Breast epithelium (tissue), 4 donors: ENCODE data around the gene ESX1. TPM values are rescaled to one million over a fixed set of nuclear protein-coding genes. Genes with fewer than 3 reads are reported as not detected.
A peak's percentile ranks its signal among the peaks of the same experiment; 100 is the strongest.
"Not testable (repeated sequence)": the region's sequence is repeated elsewhere in the genome, so short reads cannot be mapped to it uniquely, and the experiment has no call there.

Experiments used
- DNase-seq, 2 donors: peaks; one replicate each; pipeline ENCODE4 v3.0.0-alpha.2; 2019; ENCODE audit warnings: low spot score in 2 of 2
- H3K27ac ChIP-seq, 2 donors: fragments of 200-600 bp; sonication (generic) in 1 of 2; one replicate each; pipeline ENCODE4 v1.5.1; 2016 to 2019; ENCODE audit warnings: mild to moderate bottlenecking in 1 of 2
- H3K27me3 ChIP-seq, 2 donors: fragments of 200-600 bp; sonication (generic) in 1 of 2; one replicate each; pipeline versions ENCODE4 v1.5.1 to v1.6.0; 2017 to 2019; ENCODE audit warnings: control low read depth in 1 of 2, mild to moderate bottlenecking in 1 of 2
- H3K36me3 ChIP-seq: fragments of 200-600 bp; one replicate; pipeline ENCODE4 v1.5.1; 2019
- H3K4me1 ChIP-seq, 2 donors: fragments of 200-600 bp; sonication (generic); one replicate each; pipeline ENCODE4 v1.5.1; 2016 to 2019; ENCODE audit warnings: control low read depth in 1 of 2
- H3K4me3 ChIP-seq, 3 donors: fragments of 200-600 bp; sonication (generic); 1 replicate in 2 of 3; 2 replicates in 1 of 3; pipeline ENCODE4 v1.5.1; 2016 to 2019; ENCODE audit warnings: mild to moderate bottlenecking in 3 of 3, moderate library complexity in 2 of 3
- H3K9me3 ChIP-seq, 2 donors: fragments of 200-600 bp; sonication (generic) in 1 of 2; one replicate each; pipeline ENCODE4 v1.5.1; 2016 to 2019; ENCODE audit warnings: control low read depth in 1 of 2
- CTCF ChIP-seq, 3 donors: fragments of 450-650 bp; IDR thresholded peaks; one replicate each; pipeline ENCODE4 v1.5.1; 2016 to 2017; ENCODE audit warnings: antibody characterized with exemption in 3 of 3, mild to moderate bottlenecking in 3 of 3, moderate library complexity in 3 of 3
- POLR2A ChIP-seq: fragments of 450-650 bp; IDR thresholded peaks from one replicate; pipeline ENCODE4 v1.6.1; 2016; ENCODE audit warnings: antibody characterized with exemption, mild to moderate bottlenecking, moderate library complexity
- POLR2AphosphoS5 ChIP-seq, 3 donors: sonication (generic); formaldehyde crosslinking; IDR thresholded peaks; one replicate each; pipeline ENCODE4 v1.6.1; 2017; ENCODE audit warnings: antibody characterized with exemption in 3 of 3
- intact Hi-C: fragments of 100-400 bp; cut with DNase I; formaldehyde crosslinking; loops from one replicate; pipeline ENCODE4 v1.15.1; 2023; ENCODE audit warnings: low total_unique reads
- total RNA-seq, 3 donors: library from RNA; depleted of rRNA; stranded (reverse); fragments of >200 nt; gene quantifications; one replicate each; pipeline ENCODE4 v1.1.0, GENCODE V29; 2016

Gene ESX1
- total RNA-seq, 3 donors from 2014 or later = not detected

DNA sequence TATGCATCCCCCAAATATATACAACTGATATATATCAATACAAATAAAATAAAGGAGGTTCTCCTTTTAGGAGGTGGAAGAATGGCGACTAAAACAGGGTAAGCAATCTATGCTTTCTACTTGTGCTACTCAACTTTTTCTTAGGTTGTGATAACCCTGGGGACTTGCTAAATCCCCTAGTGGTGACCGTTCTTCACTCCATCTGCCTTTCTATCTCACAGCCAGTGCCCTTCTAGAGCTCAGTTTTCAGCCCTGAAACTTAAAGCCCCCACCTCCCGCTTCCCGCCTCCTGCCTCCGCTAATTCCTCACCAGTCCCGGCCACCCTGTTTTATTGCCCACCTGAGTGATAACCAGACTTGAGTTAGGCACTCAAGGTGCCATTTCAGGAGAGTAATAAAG is 15.5 kb upstream of the ESX1 start:
- no peak for DNase-seq
- H3K36me3 ChIP-seq = no peaks in the 10 kb centered on the region
- H3K4me1 ChIP-seq = no peaks in the 10 kb centered on the region
- intact Hi-C loops = loop anchor here (2.0 kb wide), 1 partner anchor 57 kb away; no protein-coding TSS in a partner anchor
- H3K27ac ChIP-seq = no peak overlapping the region
- TF ChIP-seq POLR2AphosphoS5 (IDR thresholded peaks at IDR 0.05) = no peak
- no peak for TF ChIP-seq POLR2A
- no peak for TF ChIP-seq CTCF (IDR thresholded peaks at IDR 0.05)
- H3K9me3 ChIP-seq = no peaks in the 10 kb centered on the region
- H3K27me3 ChIP-seq = peaks cover 0 to 42% of the 10 kb centered on the region in 2 donors
- no peak overlapping the region for H3K4me3 ChIP-seq

GRCh38 chrX:104255465-104255864 is 732 bp upstream of the ESX1 start:
- no peaks in the 10 kb centered on the region for H3K4me1 ChIP-seq
- no peaks in the 10 kb centered on the region for H3K36me3 ChIP-seq
- TF ChIP-seq CTCF (IDR thresholded peaks at IDR 0.05) (no peak), POLR2A (no peak)
- no peak for DNase-seq
- peaks cover 0 to 5% of the 10 kb centered on the region in 2 donors for H3K9me3 ChIP-seq
- peaks cover 3 to 91% of the 10 kb centered on the region in 2 donors for H3K27me3 ChIP-seq
- peak overlapping the region in 1 of 3 donors; percentile 55 for H3K4me3 ChIP-seq
- intact Hi-C loops = no loop called here
- H3K27ac ChIP-seq = no peak overlapping the region

GRCh38 chrX:104253567-104254441 is 929 bp downstream of the ESX1 start:
- H3K36me3 ChIP-seq = no peaks in the 10 kb centered on the region
- no peak overlapping the region for H3K27ac ChIP-seq
- H3K27me3 ChIP-seq = peaks cover 3 to 85% of the 10 kb centered on the region in 2 donors
- no peak for DNase-seq
- no peaks in the 10 kb centered on the region for H3K4me1 ChIP-seq
- peak overlapping the region in 2 of 3 donors; percentile 29 to 55 for H3K4me3 ChIP-seq
- intact Hi-C loops = loop anchor here (5.0 kb wide), 1 partner anchor 1563 kb away; no protein-coding TSS in a partner anchor
- H3K9me3 ChIP-seq = peaks cover 0 to 5% of the 10 kb centered on the region in 2 donors
- TF ChIP-seq POLR2AphosphoS5 (IDR thresholded peaks at IDR 0.05) = no peak
- no peak for TF ChIP-seq POLR2A
- TF ChIP-seq CTCF (IDR thresholded peaks at IDR 0.05) = no peak

- intact Hi-C loops = loop anchor here (5.0 kb wide), 1 partner anchor 1567 kb away; no protein-coding TSS in a partner anchor
- DNase-seq = no peak
- H3K36me3 ChIP-seq = no peaks in the 10 kb centered on the region
- peaks cover 0 to under 1% of the 10 kb centered on the region in 2 donors for H3K9me3 ChIP-seq
- H3K4me3 ChIP-seq = no peak overlapping the region
- no peak overlapping the region for H3K27ac ChIP-seq
- H3K27me3 ChIP-seq = peaks cover 3 to 86% of the 10 kb centered on the region in 2 donors
- TF ChIP-seq CTCF (IDR thresholded peaks at IDR 0.05) (no peak), POLR2AphosphoS5 (IDR thresholded peaks at IDR 0.05) (no peak), POLR2A (no peak)
- H3K4me1 ChIP-seq = no peaks in the 10 kb centered on the region
Measured at GRCh38 chrX:104250470-104250869, 4.3 kb downstream of the ESX1 start.

DNA sequence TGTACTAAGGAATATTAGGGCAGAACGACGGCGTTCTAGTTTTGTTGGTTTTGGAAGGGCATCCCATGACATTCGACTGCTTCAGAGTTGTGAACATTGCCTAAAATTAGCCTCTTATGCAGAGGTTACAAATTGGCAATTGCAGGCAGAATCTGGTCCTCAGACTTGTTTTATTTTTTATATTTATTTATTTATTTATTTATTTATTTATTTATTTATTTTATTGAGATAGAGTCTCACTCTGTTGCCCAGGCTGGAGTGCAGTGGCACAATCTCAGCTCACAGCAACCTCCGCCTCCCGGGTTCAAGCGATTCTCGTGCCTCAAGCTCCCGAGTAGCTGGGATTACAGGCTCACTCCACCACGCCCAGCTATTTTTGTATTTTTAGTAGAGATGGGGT is 24.7 kb downstream of the ESX1 start:
- intact Hi-C loops, H3K4me1 ChIP-seq, H3K4me3 ChIP-seq, H3K36me3 ChIP-seq, H3K9me3 ChIP-seq, DNase-seq, H3K27ac ChIP-seq: not testable (repeated sequence)
- peaks cover 0 to 43% of the 10 kb centered on the region in 2 donors for H3K27me3 ChIP-seq
